Measurements from ENCODE around the gene GJB5.
"Not testable (repeated sequence)": the region's sequence is repeated elsewhere in the genome, so short reads cannot be mapped to it uniquely, and the experiment has no call there.

The GJB5 gene

DNA sequence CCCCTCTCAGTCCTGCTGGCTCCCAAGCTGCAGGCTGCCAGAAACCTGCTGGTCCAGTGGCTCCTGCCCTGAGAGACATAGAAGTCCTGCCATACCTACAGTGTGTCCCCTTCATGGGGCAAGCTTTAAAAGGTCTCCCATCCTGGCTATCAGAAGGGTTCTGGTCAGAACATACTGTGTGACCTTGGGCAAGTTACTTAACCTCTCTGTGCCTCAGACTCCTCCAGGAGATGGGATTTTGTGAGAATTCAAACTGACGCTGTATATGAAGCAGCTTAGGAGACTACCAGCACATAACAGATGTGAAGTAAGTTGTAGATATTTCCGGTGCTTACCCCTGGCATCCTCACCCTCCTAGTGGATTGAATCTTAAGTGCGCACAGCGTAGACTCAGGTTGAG, 8.7 kb upstream of the GJB5 start:
- no peak for DNase-seq

DNA sequence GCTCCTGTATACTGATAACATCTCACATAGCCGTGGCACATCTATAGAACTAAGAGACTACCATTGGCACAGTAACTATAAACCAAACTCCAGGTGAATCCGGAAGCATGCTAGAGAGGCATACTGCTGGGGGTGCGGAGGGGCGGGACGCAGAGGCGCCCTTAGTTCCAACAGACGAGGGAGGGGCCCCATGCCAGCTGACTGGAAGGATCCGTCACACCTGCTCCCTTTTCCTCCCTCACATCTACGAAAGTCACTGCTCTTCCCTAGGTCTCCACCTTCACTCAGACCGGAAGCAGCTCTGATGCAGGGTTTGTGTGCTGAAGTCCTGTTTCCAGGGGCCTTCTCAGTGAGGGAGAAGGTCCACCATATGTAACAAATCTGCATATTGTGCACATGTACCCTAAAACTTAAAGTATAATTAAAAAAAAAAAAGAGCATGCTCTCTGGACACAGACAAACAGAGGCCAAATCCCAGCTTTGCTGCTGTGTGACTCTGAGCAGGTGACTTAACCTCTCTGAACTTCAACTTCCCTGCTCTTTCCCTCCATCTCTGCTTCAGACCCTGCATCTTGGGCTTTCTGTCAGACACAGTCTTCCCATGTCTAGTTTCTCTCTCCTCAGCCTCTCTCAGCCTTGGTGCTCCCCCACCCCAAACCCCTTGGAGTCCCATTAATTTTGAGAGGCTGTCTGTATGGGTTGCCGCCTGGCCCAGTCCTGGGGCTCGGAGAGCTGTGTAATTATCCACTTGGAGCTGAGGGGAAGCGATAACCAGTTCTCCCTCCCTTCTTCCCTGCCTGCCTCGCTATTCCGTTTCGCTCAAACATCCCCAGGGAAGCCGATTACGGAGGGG, 7.8 kb upstream of the GJB5 start:
- DNase-seq = no peak

DNA sequence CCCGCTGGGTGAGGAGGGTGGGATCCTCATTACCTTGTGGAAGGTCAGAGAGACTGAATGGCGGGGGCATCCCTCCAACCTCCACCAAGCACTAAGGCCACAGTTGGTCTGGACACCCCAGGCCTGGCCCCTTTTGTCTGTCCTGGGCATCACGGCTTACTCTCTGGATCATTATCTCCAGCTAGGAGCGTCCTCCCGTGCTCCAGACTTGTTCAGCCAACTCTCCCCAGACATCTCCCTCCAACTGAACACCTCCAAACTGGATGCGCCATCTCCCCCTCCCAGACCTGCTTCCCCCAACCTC, 7.3 kb upstream of the GJB5 start:
- no peak for DNase-seq

DNA sequence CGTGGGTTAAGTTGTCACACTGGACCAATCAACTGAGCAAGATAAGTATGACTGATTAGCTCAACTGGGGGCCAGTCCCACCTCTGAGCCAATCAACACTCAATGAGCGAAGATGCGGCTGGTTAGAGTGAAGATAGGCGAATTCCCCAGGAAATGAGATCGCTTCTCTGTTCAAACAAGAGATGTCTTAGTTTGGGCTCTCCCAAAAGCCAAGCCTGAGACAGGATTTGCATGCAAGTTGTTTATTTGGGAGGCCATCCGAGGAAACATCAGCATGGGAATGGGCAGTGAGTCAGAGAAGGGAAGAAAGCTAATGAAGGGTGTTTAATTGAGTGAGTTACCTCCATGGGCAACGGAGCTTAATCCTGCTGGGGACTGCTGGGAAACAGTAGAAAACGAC, 4.9 kb upstream of the GJB5 start:
- no peak for DNase-seq

DNA sequence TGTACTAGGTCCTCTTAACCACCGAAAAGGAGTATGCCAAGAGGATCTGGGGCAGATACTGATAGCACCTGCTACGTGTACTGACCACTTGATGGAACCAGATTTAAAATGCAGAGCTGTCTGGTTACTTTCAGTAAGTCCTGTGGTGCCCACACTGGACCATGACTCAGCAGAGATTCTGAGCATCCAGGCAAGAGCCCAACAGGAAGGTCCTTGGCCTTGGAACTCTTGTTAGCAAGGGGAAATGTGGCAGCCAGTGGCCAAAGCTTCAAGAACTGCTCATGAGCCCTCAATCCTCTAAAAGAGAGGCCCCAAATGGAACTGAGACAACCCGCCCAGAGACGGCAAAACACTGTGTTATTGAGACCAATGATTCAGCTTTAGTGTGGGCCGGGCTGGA, 4.2 kb upstream of the GJB5 start:
- DNase-seq = no peak

DNA sequence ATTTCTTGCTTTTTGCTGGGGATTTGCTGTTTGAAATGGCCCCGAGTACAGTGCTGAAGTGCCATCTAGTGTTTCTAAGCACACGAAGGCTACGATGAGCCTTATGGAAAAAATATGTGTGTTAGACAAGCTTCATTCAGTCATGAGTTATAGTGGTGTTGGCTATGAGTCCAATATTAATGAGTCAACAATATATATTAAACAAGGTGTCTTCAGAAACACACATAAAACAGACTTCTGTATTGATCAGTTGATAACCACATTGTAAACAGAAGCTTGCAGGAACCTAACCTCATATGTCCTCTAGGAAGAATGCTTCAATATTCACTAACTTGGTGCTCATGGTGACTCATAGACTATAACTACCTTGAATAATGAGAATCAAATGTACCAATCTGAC, 1.7 kb upstream of the GJB5 start:
- DNase-seq = no peak

DNA sequence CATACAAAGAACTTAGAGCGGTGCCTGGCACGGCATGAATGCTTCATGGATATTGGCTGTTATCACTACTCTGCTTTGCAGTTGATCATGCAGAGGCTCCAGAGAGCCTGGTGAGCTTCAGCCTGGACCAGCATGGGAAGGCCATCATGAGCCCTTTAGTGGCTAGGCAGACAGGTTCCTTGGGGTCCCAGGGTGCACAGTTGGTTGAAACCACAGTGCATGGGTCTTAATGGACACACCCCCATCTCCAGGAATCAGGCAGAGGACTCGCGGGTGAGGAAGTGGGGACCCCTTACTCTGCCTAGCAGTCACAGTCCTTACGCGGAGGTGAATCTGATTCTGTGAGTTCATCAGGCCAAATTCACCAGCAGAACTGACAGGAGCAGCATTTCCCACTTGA, 1.1 kb downstream of the GJB5 start:
- DNase-seq = no peak

DNA sequence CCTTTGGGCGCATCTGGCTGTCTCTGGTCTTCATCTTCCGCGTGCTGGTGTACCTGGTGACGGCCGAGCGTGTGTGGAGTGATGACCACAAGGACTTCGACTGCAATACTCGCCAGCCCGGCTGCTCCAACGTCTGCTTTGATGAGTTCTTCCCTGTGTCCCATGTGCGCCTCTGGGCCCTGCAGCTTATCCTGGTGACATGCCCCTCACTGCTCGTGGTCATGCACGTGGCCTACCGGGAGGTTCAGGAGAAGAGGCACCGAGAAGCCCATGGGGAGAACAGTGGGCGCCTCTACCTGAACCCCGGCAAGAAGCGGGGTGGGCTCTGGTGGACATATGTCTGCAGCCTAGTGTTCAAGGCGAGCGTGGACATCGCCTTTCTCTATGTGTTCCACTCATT, 2.5 kb downstream of the GJB5 start:
- no peak for DNase-seq

DNA sequence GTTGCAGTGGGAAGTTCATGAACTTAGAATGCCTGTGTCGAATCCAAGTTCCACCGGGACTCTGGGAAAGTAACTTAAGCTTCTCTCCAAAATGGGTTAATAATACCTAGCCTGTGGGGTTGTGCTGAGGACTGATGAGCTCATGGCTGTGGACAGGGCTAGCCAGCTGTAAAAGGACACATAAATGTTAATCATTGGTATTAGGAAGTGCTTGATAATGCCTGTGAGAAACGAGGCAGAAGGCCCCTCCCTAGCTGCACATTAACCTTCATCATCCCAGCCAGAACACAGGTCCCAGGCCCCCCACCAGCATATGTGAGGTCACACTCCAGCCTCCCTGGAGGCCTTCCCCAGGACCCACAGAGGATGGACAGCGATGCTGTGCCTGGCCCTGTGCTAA, 3.9 kb downstream of the GJB5 start:
- no peak for DNase-seq

DNA sequence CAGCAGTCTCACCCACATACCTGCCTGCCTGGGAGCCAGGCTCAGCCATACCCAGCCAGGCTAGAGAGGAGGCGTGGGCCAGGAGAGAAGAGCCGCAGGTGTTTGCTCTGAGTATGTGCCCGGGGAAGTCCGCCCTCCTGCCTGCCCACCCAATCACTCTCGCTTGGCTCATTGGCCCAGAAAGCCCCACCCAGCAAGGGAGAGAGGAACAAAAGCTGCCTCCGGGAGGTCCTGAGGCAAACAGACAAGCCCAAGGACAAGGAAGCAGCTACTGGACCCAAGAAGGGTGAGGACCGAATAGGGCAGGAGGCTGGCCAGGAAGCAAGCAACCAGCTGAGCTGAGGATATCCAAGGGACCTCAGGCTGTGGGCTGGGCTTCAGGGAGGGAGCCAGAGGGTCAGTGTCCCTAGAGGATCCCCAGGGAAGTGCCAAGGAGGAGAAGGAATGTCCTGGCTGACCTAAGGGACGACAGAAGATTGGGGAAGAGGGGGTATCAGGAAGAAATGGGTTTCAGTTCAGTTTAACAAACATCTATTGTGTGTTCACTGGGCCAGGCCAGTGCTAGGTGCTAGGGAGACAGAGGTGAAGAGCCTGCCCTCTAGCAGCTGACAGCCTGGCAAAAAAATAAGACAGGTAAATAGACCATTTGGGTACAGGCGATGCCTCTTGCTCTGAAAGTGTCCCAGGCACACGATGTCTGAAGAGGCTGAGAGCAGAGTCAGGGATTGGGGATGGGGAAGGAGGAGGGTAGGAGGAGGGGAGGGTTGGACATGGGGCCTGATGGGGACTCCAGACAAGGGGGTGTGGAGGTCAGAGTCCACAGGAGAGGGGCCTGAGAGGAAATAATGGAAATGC, 4.9 kb downstream of the GJB5 start, which contains the start of gene GJB4:
TSS of gene GJB4 (plus strand) at position 238 of the 855 bp plus-strand sequence. CDS start 1,515 bp downstream, outside the sequence.
- DNase-seq = no peak

DNA sequence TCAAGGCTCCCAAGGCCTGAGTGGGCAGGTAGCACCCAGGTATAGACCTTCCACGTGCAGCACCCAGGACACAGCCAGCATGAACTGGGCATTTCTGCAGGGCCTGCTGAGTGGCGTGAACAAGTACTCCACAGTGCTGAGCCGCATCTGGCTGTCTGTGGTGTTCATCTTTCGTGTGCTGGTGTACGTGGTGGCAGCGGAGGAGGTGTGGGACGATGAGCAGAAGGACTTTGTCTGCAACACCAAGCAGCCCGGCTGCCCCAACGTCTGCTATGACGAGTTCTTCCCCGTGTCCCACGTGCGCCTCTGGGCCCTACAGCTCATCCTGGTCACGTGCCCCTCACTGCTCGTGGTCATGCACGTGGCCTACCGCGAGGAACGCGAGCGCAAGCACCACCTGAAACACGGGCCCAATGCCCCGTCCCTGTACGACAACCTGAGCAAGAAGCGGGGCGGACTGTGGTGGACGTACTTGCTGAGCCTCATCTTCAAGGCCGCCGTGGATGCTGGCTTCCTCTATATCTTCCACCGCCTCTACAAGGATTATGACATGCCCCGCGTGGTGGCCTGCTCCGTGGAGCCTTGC, 6.4 kb downstream of the GJB5 start:
- DNase-seq = no peak

DNA sequence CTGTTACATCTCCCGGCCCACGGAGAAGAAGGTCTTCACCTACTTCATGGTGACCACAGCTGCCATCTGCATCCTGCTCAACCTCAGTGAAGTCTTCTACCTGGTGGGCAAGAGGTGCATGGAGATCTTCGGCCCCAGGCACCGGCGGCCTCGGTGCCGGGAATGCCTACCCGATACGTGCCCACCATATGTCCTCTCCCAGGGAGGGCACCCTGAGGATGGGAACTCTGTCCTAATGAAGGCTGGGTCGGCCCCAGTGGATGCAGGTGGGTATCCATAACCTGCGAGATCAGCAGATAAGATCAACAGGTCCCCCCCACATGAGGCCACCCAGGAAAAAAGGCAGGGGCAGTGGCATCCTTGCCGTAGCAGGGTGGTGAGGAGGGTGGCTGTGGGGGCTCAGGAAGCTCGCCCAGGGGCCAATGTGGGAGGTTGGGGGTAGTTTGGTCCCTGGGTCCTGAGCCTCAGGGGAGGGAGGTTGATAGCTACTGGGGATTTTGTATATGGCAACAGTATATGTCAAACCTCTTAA, 7.0 kb downstream of the GJB5 start:
- no peak for DNase-seq

DNA sequence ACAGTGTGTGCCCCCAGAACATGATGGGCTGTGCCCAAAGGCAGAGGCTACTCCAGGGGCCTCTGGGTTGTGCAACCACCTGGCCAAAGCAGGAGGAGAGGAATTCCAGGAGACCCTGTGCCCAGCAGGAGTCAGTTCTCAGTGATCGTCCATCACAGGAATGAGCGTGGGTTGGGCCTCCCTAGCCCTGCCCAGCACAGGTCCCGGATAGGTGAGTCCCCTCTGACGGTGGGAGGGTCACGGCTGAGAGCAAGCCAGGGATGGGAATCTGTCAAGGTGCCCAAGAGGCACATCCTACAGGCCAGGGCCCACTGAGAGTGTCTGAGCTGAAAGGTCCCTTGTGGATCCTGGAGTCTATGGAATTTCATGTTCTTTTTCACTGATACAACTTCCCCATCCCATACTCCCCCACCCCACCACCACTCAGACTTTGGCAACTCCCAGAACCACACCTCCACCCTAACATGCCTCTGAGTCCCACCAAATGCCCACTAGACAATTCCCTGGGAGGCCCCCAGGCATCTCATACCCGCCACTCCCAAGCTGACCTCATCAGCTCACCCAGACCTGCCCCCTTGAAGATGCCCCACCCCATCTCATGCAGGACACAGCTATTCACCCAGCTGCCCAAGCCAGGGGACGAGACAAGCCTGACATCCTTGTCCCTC, 7.8 kb downstream of the GJB5 start:
- DNase-seq = no peak

DNA sequence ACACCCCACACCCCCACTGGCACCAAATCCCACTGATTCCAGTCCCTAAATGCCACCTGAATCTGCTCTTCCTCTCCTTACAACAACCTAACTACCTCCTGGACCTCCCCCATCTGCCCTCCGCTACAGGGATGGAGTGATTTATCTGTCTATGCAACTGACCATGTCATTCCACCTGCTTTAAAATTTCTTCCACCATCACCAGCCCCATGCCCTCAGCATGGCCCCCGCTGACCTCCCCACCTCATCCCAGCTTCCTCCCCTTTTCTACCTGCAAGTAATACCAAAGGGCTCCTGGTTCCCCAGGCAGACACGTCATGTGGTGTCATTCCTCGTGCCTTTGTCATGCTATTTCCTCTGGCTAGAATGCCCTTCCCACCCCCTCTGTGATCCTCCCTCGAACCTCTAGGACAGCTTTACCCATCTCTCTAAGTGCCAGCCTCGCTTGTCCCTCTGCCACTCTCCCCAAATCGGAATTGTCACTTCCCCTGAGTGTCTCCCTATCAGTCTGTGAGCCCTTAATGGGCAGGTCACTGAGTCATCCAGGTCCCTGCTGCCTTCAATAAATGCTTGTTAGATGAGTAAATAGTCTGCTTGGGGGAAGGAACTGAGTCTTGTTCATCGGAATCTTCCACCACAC, 8.4 kb downstream of the GJB5 start:
- DNase-seq = no peak

DNA sequence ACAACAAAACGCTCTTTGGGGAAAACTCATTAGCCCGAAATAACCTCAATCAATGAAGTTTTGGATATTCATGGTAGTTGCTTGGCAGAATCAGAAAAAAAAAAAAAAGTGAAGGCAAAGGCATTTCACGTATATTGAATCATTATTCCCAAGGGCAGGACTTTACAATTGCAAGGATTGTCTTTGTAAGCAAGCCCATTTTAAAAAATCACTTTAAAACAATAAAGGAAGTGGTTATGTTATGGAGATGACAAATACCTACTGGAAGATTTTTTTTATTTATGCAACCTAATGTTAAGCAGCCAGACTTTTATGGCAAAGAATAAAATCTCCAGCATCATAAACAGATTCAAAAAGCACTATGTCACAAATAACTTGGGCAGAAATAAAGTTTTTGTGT, 14.0 kb downstream of the GJB5 start:
- no peak for DNase-seq

DNA sequence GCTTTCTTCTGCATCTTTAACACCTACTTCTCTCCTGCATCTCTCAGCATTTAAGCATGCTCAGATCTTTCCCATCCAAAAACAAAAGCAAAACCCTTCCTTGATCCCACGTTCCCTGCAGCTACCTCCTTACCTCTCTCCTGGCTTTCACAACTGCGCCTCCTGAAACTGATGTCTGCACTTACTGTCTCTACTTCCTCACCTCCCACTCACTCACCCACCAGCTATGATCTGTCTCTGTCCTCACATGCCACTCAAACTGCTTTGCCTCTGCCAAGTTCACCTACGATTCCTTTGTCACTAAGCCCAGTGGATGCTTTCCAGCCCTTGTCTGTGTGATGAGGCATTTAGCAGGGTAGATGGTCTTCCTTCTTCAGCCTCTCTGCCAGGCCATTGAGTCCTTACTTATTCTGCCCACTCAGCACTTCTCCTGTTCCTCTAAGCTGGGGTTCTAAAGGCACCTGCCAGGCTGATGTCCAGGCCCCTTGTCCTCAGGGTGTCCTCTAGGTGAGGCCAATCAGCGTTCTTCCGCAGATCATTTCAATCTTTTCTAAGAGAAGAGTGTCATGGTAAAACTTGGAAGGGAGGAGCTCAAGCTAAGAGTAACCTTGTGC, 16.2 kb downstream of the GJB5 start:
- no peak for DNase-seq

DNA sequence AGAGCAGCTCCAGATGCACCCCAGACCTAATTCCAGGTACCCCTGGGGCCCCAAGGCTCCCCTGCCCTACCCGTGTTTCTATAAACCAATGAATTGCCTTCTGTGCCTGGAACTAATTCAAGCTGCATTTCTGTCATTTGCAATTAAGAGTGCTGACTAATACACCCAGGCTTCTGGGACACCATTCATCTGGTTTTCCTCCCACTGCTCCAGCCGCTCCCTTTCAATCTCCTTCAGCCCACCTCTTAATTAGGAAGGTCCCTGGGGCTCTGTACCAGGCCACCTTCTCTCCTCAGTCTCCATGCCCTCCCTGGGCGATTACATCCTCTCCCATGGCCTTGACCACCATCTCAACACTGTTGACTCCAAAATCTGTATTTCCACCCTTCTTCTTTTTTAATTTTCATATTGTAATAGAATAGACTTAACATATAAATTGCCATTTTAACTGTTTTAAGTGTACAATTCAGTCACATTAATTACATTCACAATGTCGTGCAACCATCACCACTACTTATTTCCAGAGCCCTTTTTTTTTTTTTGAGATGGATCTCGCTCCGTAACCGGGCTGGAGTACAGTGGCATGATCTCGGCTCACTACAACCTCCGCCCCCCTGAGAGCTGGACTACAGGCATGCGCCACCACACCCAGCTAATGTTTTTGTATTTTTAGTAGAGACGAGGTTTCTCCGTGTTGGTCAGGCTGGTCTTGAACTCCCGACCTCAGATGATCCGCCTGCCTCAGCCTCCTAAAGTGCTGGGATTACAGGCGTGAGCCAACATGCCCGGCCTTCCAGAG, 16.9 kb downstream of the GJB5 start:
- DNase-seq = no peak

DNA sequence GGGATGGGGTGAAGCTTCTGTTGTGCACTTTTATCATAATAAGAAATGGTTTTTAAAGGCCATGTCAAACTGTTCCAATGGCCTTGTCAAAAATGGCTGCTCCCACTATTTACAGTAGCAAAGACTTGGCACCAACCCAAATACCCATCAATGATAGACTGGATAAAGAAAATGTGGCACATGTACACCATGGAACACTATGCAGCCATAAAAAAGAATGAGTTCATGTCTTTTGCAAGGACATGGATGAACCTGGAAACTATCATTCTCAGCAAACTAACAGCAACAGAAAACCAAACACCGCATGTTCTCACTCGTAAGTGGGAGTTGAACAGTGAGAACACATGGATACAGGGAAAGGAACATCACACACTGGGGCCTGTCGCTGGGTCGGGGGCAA, 18.3 kb downstream of the GJB5 start:
- not testable (repeated sequence) for DNase-seq

DNA sequence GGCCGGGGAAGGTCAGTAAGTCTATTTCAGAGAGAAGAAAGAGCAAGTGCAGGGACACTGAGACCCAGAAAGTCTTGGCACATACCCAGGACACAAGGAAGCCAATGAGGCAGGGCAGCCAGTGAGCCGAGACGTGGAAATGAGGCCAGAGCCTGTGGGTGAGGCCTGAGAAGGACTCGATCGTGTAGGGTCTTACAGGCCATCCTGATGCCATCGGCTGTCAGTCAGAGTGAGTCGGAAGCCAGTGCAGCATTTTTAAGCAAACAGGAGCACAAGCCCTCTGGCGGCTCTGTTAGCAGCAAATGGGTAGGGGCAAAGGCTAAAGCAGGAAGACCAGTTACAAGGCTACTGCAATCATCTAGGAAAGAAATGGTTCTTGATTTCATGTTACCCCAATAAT, 20.1 kb downstream of the GJB5 start:
- DNase-seq = no peak

DNA sequence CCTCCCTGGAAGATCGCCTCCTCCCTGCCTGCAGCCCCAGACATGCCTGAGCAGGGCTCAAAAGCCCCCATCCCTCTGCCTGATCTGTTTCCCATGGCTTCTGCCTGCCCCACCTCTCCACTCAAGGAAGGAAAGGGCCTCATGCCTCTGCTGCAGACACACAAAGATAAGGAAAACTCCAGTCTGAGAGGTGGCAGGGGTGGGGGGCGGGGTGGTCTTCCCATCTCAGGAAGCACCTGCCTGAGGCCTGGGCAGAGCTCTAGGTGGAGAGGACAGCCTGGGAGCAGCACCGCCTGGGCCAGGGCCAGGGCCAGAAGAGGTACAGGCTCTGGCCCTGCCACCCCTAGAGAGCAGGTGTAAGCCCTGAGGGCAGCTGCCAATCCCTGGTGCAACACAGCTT, 22.1 kb downstream of the GJB5 start:
- no peak for DNase-seq

Data from T-helper 1 cell (primary cell).